GDM1 (cell line): Measurements from ENCODE around the gene ABCA3.

Experiments
- DNase-seq: peaks from one replicate; lab custom pipeline; 2025; lab: John Stamatoyannopoulos, UW

Gene ABCA3

DNA sequence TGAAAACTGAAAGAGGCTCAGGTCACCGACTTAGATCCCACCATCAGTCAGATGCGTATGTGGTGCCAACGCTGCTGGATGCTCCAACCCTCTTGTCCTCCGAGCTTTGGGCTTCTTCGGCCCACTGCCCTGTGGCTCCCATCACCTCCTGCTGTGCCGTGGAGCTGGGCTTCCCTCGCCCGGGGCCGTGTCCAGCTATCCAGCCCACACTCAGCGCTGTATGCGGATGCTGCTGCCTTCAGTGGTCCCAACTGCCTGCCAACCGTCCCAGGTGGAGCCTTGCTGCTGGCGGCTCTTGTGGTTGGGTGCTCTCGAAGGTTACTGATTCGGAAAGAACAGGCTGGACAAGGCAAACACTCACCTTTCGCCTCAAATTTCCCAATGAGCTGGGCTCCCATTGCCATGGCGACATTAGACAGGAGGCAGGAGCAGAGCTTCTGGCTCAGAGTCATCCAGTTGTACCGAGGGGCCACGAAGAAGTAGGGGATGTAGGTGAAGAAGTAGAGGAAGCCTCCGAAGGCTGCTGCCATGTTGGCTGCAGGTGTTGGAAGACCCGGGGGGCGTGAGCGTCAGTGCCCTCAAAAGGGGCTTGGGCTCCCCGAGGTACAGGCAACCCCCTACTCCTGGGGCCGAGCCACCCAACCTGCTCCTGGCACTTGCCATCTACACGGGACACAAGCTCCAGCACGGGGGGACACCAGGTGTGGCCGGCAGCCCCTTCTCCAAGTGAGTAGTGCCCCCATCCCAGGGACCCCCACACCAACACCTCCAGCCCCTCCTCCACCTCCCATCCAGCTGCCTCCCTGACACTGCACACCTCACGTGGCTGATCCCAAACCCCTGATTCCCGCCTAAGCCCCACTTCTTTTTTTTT lies 32.2 kb downstream of the ABCA3 start:
- no peak for DNase-seq

DNA sequence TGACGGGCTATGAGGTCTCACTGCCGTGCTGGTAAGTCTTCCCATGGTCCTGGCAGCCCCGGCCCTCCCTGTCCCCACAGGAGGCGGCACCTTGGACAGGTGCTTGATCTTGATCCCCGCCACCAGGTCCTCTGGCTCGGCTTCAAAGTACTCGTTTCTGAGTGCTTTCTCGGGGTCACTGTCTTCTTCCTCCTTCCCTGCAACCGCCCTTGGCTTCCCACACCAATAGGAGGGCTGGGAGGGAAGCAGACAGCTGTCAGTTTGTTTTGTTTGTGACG lies 40.7 kb downstream of the ABCA3 start:
- DNase-seq: no peak

DNA sequence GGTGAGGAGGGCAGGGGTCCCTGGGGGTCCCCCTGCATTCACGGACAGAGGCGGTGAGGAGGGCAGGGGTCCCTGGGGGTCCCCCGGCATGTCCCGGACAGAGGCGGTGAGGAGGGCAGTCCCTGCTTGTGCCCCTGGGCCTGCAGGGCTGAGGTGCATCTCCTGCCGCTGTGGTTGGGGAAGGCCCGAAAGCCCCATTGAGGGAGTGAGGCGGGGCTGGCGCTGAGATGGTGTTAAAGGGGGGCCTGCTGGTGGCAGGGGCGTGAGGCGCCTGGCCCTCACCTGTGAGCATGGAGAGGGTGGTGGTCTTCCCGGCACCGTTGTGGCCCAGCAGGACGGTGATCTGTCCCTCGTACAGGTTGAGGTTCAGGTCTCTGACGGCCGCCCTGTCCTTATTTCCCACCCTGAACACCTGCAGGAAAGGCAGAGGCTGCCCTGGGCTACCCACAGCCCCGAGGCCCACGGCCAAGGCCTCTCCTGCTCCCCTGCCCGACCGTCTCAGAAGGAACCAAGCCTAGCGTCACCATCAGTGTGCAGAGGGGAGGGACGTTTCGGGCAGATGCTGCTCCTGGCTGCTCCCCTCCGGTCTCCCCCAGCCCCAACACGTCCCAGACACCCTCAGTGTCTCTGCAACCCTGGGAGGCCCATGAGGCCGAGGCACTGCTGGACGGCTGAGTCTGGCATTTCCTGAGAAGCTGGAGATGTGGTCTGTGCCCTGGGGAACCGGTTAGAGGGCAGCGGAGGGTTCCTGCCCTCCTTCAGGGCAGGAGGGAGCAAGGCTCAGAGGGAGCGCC lies 41.2 kb downstream of the ABCA3 start:
- DNase-seq: no peak

DNA sequence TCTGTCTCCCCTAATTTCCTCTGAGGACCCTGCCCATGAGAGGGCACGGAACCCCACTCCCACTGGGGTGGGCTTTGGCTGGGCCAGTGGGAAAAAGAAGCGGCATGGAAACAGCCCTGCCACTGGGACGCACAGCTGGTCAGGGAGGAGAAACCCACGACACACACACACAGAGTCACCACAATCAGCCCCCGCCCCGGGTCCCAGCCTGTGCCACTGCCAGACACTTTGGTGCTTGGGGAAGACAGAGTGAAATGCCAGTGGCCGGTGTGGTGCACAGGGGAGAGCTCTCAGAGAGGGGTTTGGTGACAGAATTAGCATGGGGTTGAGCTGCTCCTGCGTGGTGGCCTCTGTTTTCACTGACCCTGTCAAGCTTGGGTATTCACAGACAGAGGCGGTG lies 41.9 kb downstream of the ABCA3 start:
- DNase-seq: no peak

DNA sequence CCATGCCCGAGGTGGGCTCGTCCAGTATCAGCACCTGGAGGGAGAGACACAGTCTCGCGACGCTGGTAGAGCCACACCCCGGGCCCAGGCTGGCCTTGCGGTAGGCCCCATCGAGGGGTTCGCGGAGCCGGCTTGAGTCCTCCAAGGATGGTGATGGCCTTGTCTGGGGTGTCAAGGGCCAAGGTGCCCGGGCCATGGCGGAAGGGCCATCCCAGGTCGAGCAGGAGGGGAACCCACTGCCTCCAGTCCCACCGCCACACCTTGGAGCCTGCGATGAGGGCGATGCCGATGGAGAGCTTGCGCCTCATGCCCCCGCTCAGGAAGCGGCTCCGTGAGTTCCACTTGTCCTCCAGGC lies 43.0 kb downstream of the ABCA3 start:
- DNase-seq: no peak

DNA sequence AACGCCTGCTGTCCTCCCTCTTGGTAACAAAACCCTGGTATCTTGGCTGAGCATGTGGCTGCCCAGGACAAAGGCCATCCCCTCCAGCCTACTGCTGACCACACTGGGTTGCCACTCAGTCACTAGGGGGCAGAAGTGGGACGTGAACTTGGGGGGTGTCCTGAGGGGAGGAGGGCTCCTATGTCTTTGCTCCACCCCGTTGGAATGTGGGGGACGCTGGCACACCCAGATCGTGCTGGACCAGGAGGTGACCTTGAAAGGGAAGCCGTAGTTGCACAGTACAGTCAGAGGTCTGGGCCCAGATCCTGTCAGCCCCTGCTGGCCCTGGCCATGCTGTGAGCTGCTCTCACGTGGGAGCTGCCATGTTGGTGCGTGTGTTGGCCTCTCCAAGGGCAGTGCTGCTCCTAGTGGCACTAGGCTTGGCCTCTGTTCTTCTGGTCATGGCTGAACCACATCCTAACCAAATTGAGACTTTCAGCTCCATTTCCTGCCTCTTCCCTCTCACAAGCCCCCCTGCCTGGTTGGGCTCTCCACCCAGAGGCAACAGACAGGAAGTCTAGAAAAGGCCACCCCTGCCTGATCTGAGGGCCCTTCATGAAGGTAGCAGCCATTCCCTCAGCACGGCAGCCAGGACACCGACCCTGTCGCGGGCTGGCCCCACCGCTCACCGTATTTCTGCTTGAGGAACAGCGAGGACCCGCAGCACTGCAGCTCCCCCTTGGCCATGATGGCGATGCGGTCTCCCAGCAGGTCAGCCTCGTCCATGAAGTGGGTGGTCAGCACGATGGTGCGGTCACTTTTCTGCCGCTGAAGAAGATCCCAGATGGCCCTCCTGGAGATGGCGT lies 43.6 kb downstream of the ABCA3 start:
- DNase-seq: no peak

DNA sequence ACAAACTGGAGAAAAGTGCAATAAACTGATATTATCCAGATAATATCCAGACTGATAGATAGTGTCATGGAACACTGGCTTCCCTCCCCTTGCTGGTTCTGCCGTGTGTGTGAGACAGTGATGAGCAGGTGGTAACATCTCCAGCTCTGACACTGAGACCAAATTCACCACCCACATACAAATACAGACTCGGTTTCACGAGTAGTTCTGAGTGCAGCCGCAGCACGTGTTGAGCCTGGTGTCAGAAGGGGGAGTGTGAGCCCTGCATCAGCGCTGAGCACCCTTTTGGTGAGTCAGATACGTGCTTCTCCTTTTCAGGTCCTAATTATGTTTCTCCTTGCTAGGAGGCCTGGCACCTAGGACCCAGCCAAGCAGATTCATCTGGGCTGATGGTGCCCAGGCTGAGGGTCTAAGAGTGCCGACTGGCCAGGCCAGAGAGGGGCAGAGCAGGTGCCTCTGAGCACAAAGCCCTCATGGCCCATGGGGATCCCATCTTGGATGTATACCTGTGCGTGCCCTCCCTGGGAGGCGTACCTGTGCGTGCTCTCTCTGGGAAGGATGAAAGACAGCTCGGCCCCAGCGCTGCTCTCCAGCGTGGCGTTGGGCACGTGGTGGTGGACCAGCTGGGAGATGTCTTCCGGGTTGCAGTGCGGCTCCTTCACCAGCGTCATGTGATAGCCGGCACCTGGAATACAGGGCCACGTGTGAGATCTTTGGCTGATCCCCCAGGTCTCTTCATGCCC lies 45.3 kb downstream of the ABCA3 start:
- DNase-seq: no peak

DNA sequence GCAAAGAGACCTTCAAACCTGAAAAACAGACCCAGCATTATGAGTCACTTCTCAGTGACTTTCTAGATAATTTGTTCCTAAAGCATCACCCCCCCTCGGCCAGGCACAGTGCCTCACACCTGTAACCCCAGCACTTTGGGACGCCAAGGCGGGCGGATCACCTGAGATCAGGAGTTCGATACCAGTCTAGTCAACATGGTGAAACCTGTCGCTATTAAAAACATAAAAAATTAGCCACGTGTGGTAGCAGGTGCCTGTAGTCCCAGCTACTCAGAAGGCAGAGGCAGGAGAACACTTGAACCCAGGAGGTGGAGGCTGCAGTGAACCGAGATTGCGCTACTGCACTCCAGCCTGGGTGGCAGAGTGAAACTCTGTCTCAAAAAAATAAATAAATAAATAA lies 48.3 kb downstream of the ABCA3 start:
- no peak for DNase-seq

DNA sequence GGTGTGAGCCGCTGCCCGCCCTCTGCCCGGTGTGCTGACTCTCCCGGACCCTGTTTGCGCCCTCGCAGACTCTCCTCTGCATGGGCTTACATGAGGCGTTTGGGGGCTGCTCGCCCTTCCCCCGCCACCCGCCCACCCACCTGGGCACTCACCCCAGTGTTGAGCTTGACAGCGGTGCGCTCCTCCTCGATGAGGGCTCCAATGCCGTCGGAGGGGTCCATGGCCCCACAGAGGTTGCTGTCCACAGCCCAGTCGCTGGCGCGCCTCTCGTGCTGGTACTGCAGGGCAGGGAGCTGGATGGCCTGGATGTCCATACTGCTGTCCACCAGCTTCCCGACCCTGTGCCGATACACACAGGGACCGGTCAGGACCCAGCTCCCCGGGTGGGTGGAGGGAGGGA lies 51.2 kb downstream of the ABCA3 start:
- no peak for DNase-seq

DNA sequence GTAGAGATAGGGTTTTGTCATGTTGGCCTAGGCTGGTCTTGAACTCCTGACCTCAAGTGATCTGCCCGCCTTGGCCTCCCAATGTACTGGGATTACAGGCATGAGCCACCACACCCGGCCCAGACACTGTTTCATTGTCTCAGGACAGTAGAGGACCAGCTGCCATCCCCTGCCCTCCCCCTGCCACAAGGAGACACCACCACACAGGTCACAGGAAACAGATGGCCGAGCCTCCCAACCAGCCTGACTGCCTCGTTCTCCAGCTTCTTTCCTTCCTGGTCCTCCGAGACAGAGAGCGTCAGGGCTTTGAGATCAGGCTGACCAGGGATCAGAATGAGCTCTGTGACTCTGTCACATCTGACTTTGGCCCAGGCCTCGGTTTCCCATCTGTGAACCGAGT lies 51.8 kb downstream of the ABCA3 start:
- DNase-seq: peak; percentile 44

DNA sequence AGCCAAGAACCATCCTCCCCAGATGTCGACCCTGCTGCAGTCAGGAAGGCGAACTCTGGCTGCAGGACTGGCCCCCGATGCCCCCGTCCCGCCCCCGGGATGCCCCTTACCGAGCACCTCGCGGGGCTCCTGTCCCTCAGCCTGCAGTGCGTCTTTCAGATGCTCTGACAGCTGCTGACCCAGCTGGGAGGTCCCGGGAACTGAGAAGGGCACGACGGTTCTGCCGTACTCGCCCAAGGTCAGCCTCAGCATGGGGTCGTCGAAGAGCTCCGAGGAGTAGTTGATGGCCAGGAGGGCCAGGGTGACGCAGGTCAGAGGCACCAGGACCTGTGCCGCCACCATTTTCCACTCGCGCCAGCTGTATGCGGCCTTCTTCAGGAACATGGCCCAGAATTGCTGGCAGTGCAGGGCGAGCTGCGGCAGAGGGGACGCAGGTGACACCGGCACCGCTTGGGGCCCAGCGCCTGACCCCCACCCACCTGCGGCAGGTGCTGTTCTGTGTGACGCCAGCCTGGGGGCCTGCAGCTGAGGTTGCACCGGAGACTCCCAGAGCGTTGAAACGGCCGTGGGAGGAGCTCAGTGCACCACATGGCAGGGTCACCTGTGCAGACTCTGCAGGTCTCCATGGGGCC lies 52.5 kb downstream of the ABCA3 start:
- no peak for DNase-seq

DNA sequence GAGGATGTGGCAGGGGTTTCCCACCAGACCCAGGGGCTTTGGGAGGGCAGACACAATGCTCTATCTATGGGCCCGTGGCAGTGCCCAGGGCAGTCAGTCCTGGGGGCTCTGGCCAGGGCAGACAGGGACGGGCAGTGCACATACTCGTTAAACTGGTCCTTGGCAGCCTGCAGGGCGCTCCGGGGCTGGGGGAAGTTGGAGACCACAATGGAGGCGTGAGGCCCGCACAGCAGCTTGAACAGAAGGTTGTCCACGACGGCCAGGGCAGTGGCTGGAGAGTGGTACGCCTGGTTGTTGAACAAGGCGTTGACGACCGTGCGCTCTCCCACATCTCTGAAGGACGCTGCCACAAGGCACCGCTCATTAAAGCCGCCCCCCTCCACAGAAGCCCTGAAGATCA lies 54.0 kb downstream of the ABCA3 start:
- no peak for DNase-seq

DNA sequence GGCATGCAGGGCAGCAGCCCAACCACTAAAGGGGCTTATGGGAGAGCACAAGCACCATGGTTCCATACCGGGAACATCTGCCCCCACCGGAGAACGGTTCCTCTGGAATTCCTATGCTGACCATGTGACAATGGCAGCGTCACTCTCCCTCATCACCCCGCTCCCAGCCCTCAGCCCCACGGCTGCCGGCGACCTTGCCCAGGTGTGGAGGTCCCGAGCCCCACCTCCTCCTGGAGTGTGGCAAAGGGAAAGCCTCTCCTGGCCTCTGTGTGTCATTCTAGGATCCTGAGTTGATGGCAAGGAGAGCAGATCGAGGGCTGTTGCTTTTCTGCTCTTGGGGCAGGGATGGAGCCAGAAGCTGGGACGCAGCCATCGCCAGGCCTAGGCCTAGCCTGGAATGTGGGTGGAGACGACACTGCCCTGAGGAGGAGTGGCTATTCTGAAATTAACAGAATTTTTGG lies 54.8 kb downstream of the ABCA3 start:
- DNase-seq: no peak

DNA sequence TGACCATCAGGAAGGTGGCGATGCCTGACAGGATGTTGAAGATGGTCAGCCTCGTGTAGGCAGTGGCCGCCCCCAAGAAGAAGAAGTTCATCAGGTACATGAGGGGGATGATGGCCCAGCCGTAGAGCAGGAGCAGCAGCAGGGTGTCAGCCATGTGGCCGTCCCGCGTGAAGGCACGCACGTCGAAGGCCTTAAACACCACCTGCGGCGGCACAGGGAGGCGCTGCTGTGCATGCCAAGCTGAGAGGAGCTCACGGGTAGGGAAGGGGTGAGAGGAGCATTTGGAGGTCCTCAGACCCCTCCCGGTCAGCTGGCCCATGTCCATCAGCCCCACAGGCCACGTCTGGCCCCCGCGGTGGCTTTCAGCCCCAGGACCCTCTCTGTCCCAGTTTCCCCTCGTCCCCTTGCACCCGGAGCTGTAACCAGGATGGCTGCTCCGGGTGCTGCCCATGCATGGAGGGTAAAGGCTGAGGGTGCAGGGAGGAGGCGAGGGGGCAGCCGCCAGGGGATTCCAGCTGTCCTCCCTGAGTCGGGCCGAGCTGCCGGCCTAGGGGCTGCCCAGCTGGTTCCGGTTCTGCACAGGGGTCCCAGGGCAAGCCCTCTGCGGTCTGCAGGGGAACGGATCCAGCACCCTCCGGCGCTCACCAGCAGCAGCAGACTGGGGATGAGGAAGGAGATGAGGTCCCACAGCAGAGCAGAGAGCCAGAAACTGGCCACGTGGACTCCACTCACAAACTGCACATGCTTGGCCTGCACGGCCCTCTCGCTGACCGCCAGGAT lies 55.5 kb downstream of the ABCA3 start:
- DNase-seq: no peak

DNA sequence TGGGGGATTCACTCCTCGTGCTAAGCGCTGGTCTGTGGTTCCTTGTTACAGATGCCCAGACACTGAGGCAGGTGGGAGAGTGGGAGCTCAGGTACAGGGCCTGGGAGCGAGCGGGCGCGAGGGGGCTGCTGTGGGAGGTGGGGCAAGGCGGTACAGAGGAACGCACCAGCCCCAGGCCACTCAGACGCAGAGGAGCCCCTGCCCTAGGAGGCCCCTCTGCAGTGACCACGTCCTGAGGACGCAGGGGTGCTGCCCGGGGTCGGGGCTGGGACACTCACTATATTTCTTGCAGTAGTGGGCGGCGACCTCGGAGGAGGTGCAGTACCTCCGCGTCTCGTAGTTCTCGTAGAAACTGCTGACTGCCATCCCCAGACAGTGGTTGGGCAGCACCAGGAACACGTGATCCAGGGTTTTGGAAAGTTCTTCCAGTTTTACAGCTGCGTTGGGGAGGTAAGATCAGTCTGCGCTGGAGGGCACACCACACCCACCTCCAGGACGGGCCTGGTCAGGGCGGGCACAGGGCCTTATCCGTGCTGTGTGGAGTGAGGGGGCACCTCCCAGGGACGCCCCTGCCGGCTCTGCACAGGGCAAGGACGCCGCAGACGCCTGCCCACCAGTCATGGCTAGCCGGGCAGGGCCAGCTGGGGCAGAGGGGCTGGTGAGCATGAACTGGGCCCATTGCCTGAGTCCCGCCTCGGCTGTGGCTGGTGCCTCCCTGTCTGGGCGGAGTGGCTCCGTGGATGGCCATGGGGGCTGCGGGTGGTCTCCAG lies 56.3 kb downstream of the ABCA3 start:
- no peak for DNase-seq

DNA sequence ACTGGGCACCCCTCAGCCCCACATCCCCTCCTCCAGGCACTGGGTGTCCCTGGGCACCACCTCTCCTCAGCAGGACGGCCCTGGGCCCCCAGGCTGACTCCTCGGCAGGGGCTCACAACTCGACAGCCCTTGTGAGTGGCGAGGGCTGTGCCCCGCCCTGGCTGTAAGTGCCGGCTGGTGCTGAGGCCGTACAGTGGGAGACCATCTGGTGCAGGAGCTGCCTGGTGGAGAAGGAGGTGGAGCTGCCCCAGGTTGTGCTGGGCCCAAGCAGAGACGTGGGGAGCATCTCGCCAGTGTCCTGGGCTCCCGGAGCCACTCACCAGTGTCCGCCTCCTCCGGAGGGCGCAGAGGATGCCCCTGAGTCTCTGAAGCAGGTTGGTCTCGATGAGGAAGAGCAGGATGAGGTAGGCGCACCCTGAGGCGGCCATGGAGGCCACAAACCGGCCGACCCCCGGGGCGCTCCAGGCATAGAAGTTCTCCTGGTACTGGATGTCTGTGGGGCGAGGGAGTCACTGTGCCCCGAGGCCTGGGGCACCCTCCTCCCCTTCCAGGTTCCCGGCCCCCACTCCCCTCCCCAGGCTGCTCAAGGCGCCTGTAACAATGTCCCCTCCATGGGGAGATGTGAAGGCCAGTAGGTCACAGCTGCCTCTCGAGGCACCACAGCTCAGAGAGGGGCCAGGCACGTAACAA lies 57.5 kb downstream of the ABCA3 start:
- DNase-seq: no peak

DNA sequence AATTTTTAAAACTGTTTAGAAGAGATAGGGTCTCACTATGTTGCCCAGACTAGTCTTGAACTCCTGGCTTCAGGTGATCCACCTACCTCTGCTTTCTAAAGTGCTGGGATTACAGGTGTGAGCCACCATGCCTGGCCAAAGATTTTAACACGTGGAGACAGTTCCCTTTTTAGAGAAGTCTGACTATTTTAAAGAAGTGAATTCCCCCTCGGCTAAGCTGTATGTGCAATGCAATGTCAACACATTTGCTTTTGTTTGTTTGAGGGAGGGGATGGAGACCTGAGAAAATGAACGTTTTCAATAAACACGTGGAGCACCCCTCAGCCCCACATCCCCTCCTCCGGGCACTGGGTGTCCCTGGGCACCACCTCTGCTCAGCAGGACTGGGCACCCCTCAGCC lies 58.3 kb downstream of the ABCA3 start:
- no peak for DNase-seq

DNA sequence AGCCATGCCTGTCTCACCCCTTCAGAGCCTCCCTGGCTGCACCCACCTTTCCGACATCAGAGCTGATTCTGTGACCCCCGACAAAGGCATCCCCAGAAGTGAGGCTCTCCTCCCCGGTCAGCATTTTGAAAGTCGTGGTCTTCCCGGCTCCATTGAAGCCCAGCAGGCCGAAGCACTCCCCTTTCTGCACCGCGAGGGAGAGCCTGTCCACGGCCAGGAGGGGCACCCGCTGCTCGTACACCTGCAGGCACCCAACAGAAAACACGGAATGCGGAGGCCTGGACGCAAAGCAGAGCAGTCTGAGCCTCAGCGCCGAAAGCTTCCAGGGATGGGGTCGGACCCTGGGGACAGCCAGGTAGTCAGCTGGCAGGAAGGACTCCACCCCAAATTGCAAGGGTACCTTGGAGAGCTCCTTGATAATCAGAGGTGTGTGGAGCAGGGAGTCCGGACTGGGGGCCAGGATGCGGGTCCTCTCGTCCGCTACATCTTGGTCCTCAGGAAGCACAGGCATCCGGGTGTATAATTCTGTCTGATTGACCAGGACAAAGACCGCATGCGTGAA lies 59.5 kb downstream of the ABCA3 start:
- DNase-seq: no peak

DNA sequence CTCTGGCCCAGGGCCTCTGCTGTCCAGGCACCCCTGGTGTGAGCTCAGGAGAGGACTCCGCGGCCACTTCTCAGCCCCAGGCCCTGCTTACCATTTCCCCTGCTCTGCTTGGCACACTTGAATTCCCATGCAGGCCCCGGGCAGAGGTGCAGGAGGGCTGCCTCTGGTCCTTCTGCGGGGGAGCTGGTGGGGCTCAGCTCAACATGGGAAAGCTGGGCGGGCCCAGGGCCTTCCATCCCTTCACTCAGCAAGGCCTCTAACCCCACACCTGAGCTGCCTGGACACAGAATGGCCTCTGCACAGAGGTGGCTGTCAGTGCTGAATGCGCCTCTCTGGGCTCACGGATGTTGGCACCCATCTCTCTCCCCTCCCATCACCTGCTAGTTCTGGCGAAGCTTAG lies 60.1 kb downstream of the ABCA3 start:
- no peak for DNase-seq
